Measurements from ENCODE around the gene SCAMP4. TPM values are rescaled to one million over a fixed set of nuclear protein-coding genes. Genes with fewer than 3 reads are reported as not detected.

Gene SCAMP4
- total RNA-seq, 2 donors from 2014 or later = 69.6 to 75.3 TPM

DNA sequence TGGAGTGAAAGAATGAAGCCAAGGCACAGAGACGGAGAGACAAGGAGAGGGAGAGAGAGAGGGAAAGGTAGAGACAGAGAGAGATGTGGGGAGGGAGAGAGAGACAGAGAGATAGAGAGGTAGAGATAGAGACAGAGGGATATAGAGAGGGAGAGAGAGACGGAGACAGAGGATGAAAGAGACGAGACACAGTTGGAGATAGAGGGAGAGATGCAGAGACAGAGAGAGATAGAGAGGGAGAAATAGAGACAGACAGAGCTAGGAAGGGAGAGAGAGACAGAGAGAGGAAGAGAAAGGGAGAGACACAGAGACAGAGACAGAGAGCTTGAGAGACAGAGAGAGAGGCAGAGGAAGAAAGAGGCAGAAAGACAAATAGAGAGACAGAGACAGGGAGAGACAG, 31.2 kb downstream of the SCAMP4 start:
- Histone ChIP-seq H3K36me3 (ENCODE audit: control insufficient read depth, insufficient read depth, low read length) (no peaks in the 10 kb centered on the region), H3K9me3 (ENCODE audit: control insufficient read depth, low read length) (peaks cover 5% of the 10 kb centered on the region), H3K4me1 (ENCODE audit: control insufficient read depth, insufficient read depth, low read length) (no peaks in the 10 kb centered on the region), H3K27me3 (ENCODE audit: control insufficient read depth, insufficient read depth, low read length, poor library complexity, severe bottlenecking) (no peaks in the 10 kb centered on the region), H3K27ac (ENCODE audit: low read depth, low read length) (no peak overlapping the region), H3K4me3 (ENCODE audit: low read length) (no peak overlapping the region), H3K9ac (ENCODE audit: extremely low read depth, low read length, poor library complexity, severe bottlenecking) (no peak overlapping the region)
- Mint-ChIP-seq H3K36me3 (ENCODE audit: low read depth) (peaks cover 7% of the 10 kb centered on the region), H3K4me3 (no peak overlapping the region), H3K27me3 (ENCODE audit: insufficient read depth) (peaks cover 14% of the 10 kb centered on the region), H3K4me1 (peaks cover 8% of the 10 kb centered on the region), H3K27ac (no peak overlapping the region), H3K9me3 (peaks cover 13% of the 10 kb centered on the region)
- WGBS, 2 experiments (ENCODE audit: insufficient coverage in 1 of 2, insufficient read length in 1 of 2) = 90 to 97% methylated on average over 3 of the region's 3 CpGs
- no peak for DNase-seq
- TF ChIP-seq, protein P1, sequence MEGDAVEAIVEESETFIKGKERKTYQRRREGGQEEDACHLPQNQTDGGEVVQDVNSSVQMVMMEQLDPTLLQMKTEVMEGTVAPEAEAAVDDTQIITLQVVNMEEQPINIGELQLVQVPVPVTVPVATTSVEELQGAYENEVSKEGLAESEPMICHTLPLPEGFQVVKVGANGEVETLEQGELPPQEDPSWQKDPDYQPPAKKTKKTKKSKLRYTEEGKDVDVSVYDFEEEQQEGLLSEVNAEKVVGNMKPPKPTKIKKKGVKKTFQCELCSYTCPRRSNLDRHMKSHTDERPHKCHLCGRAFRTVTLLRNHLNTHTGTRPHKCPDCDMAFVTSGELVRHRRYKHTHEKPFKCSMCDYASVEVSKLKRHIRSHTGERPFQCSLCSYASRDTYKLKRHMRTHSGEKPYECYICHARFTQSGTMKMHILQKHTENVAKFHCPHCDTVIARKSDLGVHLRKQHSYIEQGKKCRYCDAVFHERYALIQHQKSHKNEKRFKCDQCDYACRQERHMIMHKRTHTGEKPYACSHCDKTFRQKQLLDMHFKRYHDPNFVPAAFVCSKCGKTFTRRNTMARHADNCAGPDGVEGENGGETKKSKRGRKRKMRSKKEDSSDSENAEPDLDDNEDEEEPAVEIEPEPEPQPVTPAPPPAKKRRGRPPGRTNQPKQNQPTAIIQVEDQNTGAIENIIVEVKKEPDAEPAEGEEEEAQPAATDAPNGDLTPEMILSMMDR (conservative IDR thresholded peaks at IDR 0.05) = no peak

DNA sequence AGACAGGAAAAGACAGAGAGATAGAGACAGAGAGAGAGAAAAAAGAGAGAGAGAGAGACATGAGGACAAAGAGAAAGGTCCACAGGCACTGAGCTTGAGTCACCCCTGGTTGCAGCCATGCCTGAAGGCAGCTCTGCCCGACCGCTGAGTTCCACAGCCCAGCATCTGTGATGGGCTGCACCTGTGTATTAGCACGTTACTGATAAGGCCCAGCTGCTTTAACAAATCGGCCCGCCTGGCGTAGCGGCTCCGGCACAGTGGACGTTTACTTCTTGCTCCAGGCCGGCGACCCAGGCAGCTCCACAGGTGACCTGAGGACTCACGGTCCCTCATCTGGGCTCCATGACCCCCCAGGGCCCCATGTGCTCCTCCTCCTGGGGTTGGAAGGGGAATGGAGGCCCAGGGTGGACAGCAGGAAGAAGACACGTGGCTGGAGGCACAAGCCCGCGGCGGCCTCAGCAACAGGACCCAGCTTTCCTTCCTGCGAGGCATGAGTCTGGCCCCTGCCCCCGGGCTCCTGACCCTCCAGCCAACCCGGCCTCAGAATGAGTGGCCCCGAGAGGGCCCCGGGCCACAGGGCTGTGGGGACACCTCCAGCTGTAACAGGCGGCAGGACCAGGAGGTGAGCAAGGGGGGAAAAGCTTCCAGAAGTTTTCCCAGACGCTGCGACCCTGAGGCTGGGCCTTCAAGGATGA, 31.9 kb downstream of the SCAMP4 start:
- no peak for DNase-seq
- TF ChIP-seq, protein P1 (conservative IDR thresholded peaks at IDR 0.05) = no peak
- no peak overlapping the region for H3K27ac Mint-ChIP-seq

DNA sequence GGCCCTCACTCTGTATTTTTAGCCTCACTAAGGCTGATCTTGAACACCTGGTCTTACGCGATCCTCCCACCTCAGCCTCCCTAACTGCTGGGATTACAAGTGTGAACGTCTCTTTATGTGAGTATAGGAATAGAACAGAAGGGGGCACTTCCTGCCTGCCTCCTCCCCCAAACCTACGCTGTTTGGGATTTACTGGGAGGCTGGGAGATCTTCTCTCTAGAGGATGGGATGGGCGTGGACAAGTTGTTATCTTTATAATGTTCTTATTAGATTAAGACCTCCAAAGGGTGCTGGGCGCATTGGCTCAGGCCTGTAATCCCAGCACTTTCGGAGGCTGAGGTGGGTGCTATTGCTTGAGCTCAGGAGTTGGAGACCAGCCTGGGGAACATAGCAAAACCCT, 32.9 kb downstream of the SCAMP4 start:
- Mint-ChIP-seq H3K4me3 (no peak overlapping the region), H3K4me1 (peaks cover 12% of the 10 kb centered on the region), H3K9me3 (peaks cover 2% of the 10 kb centered on the region), H3K27me3 (ENCODE audit: insufficient read depth) (peaks cover 4% of the 10 kb centered on the region), H3K27ac (no peak overlapping the region), H3K36me3 (ENCODE audit: low read depth) (peaks cover 5% of the 10 kb centered on the region)
- no peak for DNase-seq
- Histone ChIP-seq H3K4me1 (ENCODE audit: control insufficient read depth, insufficient read depth, low read length) (no peaks in the 10 kb centered on the region), H3K27me3 (ENCODE audit: control insufficient read depth, insufficient read depth, low read length, poor library complexity, severe bottlenecking) (no peaks in the 10 kb centered on the region), H3K36me3 (ENCODE audit: control insufficient read depth, insufficient read depth, low read length) (no peaks in the 10 kb centered on the region), H3K4me3 (ENCODE audit: low read length) (no peak overlapping the region), H3K9me3 (ENCODE audit: control insufficient read depth, low read length) (no peaks in the 10 kb centered on the region), H3K9ac (ENCODE audit: extremely low read depth, low read length, poor library complexity, severe bottlenecking) (no peak overlapping the region), H3K27ac (ENCODE audit: low read depth, low read length) (no peak overlapping the region)
- 88 to 91% methylated on average over 4 to 7 of the region's 7 CpGs for WGBS, 2 experiments (ENCODE audit: insufficient coverage in 1 of 2, insufficient read length in 1 of 2)
- TF ChIP-seq, protein P1 (conservative IDR thresholded peaks at IDR 0.05) = no peak

More for the DNA sequence above, 31.9 kb downstream of the SCAMP4 start:
- H3K4me3 ChIP-seq (ENCODE audit: low read length) = no peak overlapping the region
- Mint-ChIP-seq H3K4me1 (peaks cover 8% of the 10 kb centered on the region), H3K9me3 (peaks cover 8% of the 10 kb centered on the region), H3K27me3 (ENCODE audit: insufficient read depth) (peaks cover 9% of the 10 kb centered on the region), H3K36me3 (ENCODE audit: low read depth) (peaks cover 5% of the 10 kb centered on the region), H3K4me3 (no peak overlapping the region)
- H3K27ac ChIP-seq (ENCODE audit: low read depth, low read length) = no peak overlapping the region
- 95 to 98% methylated on average over 18 to 24 of the region's 24 CpGs for WGBS, 2 experiments (ENCODE audit: insufficient coverage in 1 of 2, insufficient read length in 1 of 2)
- no peaks in the 10 kb centered on the region for H3K4me1 ChIP-seq (ENCODE audit: control insufficient read depth, insufficient read depth, low read length)
- H3K27me3 ChIP-seq (ENCODE audit: control insufficient read depth, insufficient read depth, low read length, poor library complexity, severe bottlenecking) = no peaks in the 10 kb centered on the region
- no peak overlapping the region for H3K9ac ChIP-seq (ENCODE audit: extremely low read depth, low read length, poor library complexity, severe bottlenecking)
- H3K36me3 ChIP-seq (ENCODE audit: control insufficient read depth, insufficient read depth, low read length) = no peaks in the 10 kb centered on the region
- no peaks in the 10 kb centered on the region for H3K9me3 ChIP-seq (ENCODE audit: control insufficient read depth, low read length)
